Ramos (cell line): ENCODE results near the gene PDP2.
"Not testable (repeated sequence)": the region's sequence is repeated elsewhere in the genome, so short reads cannot be mapped to it uniquely, and the experiment has no call there.

Experiments
- in situ Hi-C: fragments of 300-500 bp; cut with MboI; formaldehyde crosslinking; loops from one replicate; pipeline ENCODE4 v1.14.3; 2022; ENCODE audit warnings: low sequenced_read_pairs; ENCODE audit not compliant: unreplicated experiment

Gene PDP2

DNA sequence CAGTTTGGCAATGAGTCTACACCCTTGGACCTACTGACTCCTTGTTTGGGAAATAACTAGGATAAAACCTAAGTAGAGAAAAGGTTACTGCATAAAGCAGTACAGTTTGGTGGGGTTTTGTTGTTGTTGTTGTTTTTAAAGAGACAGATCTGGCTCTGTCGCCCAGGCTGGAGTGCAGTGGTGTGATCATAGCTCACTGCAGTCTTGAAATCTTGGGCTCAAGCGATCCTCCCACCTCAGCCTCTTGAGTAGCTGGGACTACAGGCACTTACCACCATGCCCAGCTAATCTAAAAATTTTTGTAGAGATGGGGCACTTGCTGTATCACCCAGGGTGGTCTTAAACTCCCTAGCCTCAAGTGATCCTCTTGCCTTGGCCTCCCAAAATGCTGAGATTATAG lies 1.2 kb downstream of the PDP2 start:
- in situ Hi-C loops: no loop called here

DNA sequence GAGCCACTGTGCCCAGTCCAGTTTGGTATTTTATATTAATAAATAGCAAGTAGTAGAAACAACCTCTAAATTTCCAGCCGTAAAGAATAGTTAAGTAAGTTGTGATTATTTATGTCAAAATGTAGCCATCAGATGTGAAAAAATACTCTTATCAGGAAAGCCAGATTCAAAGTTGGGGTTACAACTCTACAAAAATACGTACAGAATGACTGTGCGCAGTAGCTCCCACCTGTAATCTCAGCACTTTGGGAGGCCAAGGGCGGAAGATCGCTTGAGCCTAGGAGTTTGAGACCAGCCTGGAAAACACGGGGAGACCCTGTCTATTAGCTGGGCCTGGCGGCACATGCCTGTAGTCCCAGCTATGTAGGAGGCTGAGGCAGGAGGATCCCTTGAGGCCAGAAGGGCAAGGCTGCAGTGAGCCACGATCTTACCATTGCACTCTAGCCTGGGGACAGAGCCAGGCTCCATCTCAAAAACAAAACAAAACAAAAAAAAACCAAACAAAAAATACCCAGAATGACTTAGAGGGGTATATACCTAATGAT lies 1.7 kb downstream of the PDP2 start:
- in situ Hi-C loops: no loop called here

DNA sequence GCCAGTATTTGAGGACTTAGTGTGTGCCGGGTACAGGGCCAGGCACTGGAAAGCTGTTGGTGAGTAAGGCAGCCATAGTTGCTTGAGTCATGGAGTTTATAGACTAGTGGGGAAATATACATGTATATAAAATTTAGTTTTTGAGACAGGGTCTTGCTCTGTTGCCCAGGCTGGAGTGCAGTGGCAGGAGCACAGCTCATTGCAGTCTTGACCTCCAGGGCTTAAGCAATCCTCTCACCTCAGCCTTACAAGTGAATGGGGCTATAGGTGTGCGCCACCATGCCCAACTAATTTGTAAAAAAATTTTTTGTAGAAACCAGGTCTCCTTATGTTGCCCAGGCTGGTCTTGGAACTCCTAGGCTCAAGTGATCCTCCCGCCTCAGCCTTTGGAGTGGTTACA lies 2.4 kb downstream of the PDP2 start:
- in situ Hi-C loops: no loop called here

DNA sequence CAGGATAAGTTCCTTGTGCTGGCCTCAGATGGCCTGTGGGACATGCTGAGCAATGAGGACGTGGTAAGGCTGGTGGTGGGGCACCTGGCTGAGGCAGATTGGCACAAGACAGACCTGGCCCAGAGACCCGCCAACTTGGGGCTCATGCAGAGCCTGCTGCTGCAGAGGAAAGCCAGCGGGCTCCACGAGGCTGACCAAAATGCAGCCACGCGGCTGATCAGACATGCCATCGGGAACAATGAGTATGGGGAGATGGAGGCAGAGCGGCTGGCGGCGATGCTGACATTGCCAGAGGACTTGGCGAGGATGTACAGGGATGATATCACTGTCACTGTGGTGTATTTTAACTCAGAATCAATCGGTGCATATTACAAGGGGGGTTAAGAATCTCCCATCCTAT lies 5.2 kb downstream of the PDP2 start:
- in situ Hi-C loops: no loop called here

DNA sequence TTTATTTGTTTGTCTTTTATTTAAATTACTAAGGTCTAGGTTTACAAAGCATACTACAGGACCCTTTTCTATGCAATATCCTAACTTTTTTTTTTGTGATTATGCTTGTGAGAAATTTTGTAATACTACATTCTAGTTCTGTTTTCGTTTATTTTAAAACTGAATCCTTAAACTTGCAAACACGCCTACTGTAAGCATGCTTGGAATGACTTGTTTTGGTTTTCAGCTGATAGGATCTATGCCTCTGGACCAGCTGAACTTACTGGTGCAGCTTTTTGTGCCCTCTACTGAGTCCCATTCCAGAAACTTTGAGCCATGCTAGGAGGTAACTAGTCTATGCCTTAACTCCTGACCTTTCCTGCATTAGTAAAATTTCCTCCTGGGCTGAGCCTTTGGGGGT lies 6.0 kb downstream of the PDP2 start:
- in situ Hi-C loops: no loop called here

DNA sequence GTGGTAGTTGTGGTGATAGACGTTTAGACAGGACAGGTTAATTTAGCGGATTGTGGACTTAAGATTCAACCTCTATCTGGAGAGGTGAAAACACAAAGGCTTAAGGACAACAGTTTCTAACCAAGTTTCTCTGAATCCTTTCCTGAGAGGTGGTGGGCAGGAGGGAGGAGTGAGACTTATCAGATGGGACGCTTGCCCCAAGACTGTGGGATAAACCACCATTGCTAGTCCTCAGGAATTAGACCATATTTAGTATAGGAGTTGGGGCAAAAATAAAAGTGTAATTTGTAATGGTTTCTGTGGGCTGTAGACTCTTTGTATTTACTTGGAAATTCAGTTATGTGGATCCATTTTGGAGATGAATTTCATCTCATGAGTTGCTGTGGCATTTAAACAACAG lies 6.6 kb downstream of the PDP2 start:
- in situ Hi-C loops: no loop called here

DNA sequence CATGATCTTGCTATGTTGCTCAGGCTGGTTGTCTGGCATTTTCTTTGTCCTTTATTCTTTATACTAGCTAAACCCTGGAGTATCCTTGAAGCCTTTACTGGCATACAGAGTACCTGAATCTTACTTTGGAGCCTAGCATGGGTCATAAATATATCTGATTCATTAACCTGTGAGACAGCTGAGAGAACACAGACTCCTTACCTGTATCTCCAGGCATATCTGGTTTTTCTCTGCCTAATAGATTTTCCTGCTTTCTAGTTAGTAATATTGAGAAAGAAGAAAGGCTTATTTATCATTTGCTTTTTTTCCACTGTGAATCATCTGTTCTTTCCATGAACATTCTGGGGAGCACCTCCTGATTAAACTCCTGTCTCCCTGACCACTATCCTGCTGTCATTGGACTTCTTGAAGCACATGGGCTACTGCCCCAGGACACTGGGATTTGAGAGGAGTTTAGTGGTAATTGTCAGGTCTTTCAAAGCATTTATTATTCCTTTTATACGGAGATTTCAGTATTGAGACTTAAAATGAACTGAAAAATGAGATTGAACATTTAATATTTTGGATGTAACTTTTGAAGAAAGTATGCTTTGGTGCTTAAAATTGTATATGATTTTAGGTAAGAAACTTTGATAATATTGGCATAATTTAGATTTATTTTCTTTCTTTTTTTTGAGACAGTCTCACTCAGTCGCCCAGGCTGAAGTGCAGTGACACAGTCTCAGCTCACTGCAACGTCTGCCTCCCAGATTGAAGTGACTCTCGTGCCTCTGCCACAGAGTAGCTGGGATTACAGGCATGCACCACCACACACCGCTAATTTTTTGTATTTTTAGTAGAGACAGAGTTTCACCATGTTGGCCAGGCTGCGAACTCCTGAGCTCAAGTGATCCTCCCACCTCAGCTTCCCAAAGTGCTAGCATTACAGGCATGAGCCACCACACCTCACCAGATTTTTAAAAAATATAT lies 8.6 kb downstream of the PDP2 start:
- in situ Hi-C loops: no loop called here

DNA sequence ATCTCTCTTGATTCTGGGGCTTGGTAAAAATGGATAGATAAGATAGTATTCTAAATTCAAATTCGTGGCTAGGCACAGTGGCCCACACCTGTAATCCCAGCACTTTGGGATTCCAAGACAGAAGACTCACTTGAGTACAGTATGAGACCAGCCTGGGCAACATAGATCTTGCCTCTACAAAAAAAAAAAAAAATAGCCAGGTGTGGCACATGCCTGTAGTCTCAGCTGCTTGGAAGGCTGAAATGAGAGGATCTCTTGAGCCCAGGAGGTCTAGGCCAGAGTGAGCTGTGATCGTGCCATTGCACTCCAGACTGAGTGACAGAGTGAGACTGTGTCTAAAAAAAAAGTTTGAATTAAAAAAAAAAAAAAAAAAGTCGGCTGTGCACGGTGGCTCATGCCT lies 9.3 kb downstream of the PDP2 start:
- in situ Hi-C loops: no loop called here

DNA sequence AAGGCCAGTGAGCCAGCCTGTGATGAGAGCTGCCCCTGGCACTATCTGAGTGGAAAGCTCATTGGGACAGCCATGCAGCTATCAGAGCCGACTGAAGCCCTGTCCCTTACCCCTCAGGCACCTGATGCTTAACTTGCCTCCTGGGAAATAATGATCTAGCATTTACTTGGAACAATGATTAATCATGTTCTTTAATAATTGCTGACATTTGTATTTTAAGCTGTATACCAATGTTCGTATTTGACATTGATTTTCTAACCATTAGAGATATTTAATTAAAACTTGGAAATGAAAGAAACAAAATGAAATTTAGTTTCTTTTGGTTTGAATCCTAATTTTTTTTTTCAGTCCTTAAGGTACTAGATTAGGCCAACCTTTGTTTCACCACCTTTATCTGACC lies 10.5 kb downstream of the PDP2 start:
- in situ Hi-C loops: no loop called here

DNA sequence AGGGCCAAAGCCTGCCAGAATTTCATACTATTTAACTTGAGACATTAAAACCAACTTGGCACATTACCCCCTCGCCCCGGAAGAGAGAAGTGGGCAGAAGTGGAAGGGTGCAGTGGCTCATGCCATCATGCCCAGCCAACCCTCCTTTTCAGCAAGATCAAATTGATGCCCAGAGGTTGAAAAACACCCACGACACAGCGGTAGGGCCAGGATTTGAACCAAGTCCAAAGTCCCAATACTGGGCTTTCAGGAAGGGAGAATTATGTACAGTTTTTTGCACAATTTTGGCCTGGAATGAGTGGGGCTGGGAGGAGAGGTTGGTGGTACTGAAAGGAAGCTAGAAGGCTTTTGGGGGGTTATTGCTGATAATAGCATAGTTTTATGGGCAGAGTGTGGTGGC lies 11.0 kb downstream of the PDP2 start:
- in situ Hi-C loops: no loop called here

DNA sequence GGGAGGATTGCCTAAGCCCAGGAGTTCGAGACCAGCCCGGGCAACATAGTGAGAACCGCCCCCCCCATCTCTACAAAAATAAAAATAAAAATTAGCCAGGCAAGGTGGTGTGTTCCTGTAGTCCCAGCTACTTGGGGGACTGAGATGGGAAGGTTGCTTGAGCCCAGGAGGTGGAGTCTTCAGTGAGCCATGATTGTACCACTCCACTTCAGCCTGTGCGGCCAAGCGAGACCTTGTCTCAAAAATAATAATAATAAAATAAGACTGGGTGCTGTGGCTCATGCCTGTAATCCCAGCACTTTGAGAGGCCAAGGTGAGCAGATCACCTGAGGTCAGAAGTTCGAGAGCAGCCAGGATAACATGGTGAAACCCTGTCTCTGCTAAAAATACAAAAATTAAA lies 11.5 kb downstream of the PDP2 start:
- in situ Hi-C loops: no loop called here

DNA sequence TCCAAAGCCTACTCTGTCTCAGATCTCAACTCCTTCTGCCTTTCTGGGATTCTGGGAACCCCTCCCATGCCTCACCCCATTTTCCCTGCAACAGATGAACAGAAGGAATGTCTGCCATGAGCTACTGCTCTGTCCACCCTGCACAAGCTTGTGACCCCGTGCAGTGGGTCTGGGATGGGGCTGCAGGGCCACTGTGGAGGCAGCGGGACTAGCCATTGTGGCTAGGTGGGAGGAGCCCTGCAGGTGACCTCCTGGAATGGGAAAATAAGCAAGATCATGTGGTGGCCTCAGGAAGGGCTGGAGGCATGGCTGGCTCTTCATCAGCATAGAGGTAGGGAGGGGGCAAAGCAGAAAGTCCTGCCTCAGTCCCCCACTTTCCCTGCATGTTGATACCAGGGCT lies 13.7 kb downstream of the PDP2 start:
- in situ Hi-C loops: no loop called here

DNA sequence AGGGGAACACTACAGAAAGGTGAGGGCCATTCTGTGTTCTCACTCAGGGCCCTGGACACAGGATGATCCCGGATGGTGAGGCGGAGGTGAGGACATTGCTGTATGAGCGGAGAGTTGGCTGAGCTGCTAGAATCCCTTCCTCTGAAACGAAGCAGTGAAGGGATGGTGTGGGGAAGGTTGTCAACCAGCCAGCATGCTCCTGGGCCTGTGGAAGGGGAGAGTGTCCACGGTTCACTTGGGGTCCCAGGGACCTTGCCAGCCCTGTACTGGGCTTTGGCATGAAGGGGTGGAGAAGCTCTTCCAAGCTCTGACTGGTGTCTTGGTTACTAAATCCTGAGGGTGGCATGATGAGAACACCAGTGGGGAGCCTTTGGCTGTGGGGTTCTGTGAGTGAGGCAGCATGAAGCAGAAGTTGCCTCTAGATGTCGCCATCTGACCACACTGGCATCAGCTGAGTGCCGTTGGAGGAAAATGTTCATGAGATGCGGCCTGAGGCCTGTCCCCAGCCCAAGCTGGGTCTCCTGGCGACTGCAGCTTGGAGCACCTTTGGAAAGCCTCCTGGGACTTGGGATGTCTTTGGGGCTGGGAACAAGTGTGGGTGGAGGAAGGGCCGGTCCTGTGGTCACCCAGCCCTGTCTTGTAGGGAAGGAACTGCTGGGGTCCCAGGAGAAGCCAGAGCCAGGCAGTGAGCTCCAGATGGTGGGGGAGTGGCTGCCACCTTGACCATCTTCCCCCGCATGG lies 14.8 kb downstream of the PDP2 start:
- in situ Hi-C loops: no loop called here

DNA sequence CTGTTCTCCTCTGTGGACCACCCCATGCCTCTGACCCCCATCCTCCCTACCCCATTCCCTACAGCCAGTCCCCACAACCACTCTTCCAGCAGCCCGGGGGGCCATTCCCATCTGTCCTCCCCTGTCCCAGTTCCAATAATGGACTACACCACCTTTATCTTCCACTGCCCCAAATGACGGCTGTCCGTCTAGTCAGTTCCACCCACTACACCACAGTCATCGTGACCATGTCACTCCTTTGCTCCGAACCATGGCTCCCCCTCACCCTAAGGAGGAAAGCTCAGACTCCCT lies 15.3 kb downstream of the PDP2 start:
- in situ Hi-C loops: no loop called here

DNA sequence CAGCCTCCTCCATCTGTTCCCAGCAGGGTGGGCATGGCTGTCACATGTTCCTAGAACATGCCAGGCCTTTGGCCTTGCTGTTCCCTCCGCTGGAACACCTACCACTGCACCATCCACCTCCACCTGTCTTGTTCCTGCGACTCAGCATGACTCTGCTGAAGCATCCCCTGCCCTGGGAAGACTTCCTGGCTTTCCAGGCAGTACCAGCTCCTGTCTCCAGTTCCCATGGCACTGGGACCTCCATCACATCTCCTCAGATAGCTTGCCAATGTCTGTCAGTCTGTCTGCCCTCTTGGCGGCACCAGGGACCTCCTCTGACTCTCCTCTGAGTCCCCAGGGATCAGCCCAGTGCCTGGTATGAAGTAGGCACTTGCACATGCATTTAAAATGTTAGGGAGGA lies 15.7 kb downstream of the PDP2 start:
- in situ Hi-C loops: no loop called here

DNA sequence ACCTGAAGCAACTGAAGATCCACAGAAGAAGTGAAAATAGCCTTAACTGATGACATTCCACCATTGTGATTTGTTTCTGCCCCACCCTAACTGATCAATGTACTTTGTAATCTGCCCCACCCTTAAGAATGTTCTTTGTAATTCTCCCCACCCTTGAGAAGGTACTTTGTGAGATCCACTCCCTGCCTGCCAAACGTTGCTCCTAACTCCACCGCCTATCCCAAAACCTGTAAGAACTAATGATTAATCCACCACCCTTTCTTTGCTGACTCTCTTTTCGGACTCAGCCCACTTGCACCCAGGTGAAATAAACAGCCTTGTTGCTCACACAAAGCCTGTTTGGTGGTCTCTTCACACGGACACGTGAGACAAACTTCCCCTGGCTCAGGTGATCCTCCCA lies 16.4 kb downstream of the PDP2 start:
- in situ Hi-C loops: not testable (repeated sequence)

DNA sequence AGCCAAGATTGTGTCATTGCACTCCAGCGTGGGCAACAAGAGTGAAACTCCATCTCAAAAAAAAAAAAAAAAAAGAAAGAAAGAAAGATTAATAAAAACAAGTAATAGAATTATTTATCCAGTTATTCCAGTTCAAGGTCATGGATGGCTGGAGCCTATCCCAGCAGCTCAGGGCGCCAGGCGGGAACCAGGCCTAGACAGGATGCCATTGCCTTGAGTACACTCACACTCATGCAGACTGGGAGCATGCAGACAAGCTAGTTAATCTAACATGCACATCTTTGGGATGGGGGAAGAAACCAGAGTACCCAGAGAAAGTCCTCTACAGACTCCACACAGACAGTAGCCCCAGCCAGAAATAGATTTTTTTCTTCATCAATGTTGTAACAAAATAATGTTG lies 17.9 kb downstream of the PDP2 start:
- in situ Hi-C loops: no loop called here

DNA sequence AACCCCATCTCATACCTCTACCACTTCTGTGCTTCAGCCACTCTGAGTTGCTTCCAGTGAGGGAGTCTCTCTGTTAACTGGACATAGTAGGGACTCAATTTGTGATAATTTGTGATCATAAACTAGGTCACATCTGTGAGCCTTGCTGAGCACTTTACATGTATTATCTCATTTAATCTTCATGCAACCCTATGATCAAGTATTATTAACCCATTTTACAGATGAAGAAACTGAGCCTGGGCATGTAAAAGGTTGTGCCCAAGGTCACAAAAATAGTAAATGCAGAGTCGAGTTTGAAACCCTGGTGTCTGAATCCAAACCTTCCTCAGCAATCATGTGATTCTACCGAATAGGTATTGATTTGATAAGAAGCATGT lies 18.6 kb downstream of the PDP2 start:
- in situ Hi-C loops: no loop called here

DNA sequence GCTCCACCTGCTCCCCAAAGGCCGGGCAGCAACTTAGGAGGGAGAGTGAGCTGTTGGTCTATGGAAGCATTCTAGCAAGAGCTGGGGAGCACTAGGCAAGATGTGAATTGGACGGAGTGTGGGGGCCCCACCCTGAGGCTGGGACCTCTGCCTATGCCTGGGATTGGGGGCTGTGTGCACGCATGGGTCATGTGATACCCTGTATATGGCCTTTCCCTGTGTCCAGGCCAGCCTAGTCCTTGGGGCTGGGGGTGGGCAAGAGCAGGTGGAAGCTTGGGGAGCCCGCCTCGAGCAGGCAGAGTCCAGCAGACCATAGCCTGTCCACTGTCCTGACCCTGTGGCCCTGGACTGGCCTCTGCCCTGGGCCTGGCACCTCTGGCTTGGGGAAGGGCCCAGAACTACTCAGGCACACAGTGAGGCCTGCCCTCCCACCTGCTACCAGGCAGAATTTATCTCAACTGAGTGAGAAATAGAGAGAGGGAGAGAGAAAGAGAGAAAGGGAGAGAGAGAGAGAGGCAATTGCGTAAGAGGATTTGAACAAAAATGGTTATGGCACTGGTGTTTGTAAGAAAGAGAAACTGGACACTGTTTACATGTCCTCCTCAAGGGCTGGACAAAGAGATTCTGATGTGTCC lies 19.1 kb downstream of the PDP2 start:
- in situ Hi-C loops: no loop called here

DNA sequence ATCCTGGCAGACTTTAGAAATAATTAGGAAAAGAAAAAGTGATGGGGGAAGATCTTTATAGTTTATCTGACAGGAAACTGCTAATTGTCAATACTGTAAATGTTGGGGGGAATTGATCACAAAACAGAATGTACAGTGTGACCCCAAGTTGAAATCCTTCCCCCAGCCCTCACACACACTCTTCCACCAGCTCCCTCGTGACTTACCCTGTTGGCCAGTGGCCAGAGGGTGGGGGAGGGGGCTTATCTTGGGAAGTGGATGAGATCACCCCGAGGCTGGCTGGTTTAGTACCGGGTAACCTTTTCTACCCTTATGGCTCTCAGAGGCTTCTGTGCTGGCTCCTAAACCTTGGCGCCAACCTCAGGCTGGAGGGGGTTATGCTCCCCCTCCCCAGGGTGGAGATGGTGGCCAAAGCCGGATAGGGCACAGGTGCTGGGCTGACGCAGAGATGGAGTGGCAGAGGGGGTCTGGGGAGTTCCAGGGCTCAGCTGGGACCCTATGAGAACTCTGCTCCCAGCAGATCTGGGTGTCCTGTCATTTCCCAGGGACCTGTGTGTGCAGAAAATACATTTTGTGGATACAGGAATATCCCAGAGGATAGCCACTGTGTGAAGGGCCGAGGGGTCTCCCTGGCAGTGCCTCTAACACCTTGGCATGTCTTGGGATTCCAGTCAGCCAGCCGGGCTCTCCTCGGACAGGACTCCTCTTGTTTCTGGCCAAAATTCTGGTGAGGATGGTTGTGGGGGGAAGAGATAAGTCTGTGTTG lies 19.8 kb downstream of the PDP2 start:
- in situ Hi-C loops: no loop called here
